ENCODE results near the gene USP2. TPM values are rescaled to one million over a fixed set of nuclear protein-coding genes. Genes with fewer than 3 reads are reported as not detected.

The USP2 gene
- total RNA-seq, 1 experiment from 2014 or later: 5.7 TPM

GRCh38 chr11:119316729-119317591 lies 64.5 kb downstream of the USP2 start, which contains the start of gene MCAM:
Gene MCAM, minus strand, starts transcription at chr11:119317130. Its CDS starts 29 bp downstream, at chr11:119317101.
- no peak within 1 kb of the TSS for H3K4ac ChIP-seq (ENCODE audit: low read depth, low read length)
- WGBS (ENCODE audit: extremely low coverage, insufficient read length, low lambda C conversion rate): no CpG with 5 or more reads among the region's 74 CpGs
- peak within 1 kb of the TSS; percentile 75 for H3K14ac ChIP-seq (ENCODE audit: insufficient read depth, low read length)
- peaks cover 42 to 49% of the 10 kb centered on the region in 2 experiments for H3K4me1 Mint-ChIP-seq
- DNase-seq: peak; percentile 69
- H4K5ac ChIP-seq (ENCODE audit: insufficient read length, low read depth, low read length): no peak within 1 kb of the TSS
- peaks cover 38% of the 10 kb centered on the region for H3K27me3 Mint-ChIP-seq (ENCODE audit: low read depth)
- H3K4me1 ChIP-seq (ENCODE audit: insufficient read depth, low read length): peaks cover 15% of the 10 kb centered on the region; the same call in 1 of the 2 replicates
- no peak within 1 kb of the TSS for H4K91ac ChIP-seq (ENCODE audit: insufficient read length, low read depth, low read length)
- H3K9ac ChIP-seq (ENCODE audit: extremely low read depth, insufficient read length, low read length): peak within 1 kb of the TSS; percentile 25
- no peak within 1 kb of the TSS for H3K56ac ChIP-seq (ENCODE audit: insufficient read length, low read depth, low read length)
- H3K23ac ChIP-seq (ENCODE audit: insufficient read length, low read depth, low read length): no peak within 1 kb of the TSS
- H2BK20ac ChIP-seq (ENCODE audit: low read depth, low read length, poor library complexity, severe bottlenecking): no peak within 1 kb of the TSS
- H2BK5ac ChIP-seq (ENCODE audit: insufficient read length, low read length): no peak within 1 kb of the TSS
- no peak within 1 kb of the TSS for H3K27ac ChIP-seq (ENCODE audit: insufficient read length, low read depth, low read length)
- H3K27ac Mint-ChIP-seq: no peak within 1 kb of the TSS
- no peak within 1 kb of the TSS for H2AFZ ChIP-seq (ENCODE audit: low read length)
- no peaks in the 10 kb centered on the region for H3K9me3 ChIP-seq (ENCODE audit: control insufficient read depth, low read depth, low read length)
- H3T11ph ChIP-seq (ENCODE audit: low read length): no peak within 1 kb of the TSS
- no peak within 1 kb of the TSS for H2BK12ac ChIP-seq (ENCODE audit: insufficient read length, low read depth, low read length)
- no peaks in the 10 kb centered on the region for H3K9me3 Mint-ChIP-seq
- peak within 1 kb of the TSS; percentile 66 to 77 for H3K4me3 Mint-ChIP-seq
- no peaks in the 10 kb centered on the region for H3K79me1 ChIP-seq (ENCODE audit: insufficient read depth, low read depth, low read length, poor library complexity, severe bottlenecking)
- no peak within 1 kb of the TSS for H4K8ac ChIP-seq (replicated peaks; ENCODE audit: insufficient read length, low read depth, low read length)
- H3K79me2 ChIP-seq (ENCODE audit: insufficient read depth, low read length): no peaks in the 10 kb centered on the region
- no peak for TF ChIP-seq CTCF (conservative IDR thresholded peaks at IDR 0.05)
- H3K36me3 Mint-ChIP-seq (ENCODE audit: insufficient read depth in 1 of 3, low read depth in 3 of 3): peaks cover 0 to 15% (median 5%) of the 10 kb centered on the region in 3 experiments; a peak in 3 of 7 replicates
- no peak within 1 kb of the TSS for H2AK5ac ChIP-seq (ENCODE audit: insufficient read length, low read length)
- no peak within 1 kb of the TSS for H3K18ac ChIP-seq (ENCODE audit: insufficient read length, low read depth, low read length)
- H2BK120ac ChIP-seq (ENCODE audit: low read depth, low read length, poor library complexity, severe bottlenecking): no peak within 1 kb of the TSS
- H3K27me3 ChIP-seq (ENCODE audit: insufficient read depth, low read length): peaks cover 9% of the 10 kb centered on the region; the same call in 1 of the 2 replicates
- no peaks in the 10 kb centered on the region for H4K20me1 ChIP-seq (ENCODE audit: control insufficient read depth, insufficient read depth, insufficient read length)
- no peak within 1 kb of the TSS for H2BK15ac ChIP-seq (ENCODE audit: low read depth, low read length)
- H3K4me2 ChIP-seq (ENCODE audit: insufficient read depth, insufficient read length, low read length): peak within 1 kb of the TSS; percentile 77
- H3K23me2 ChIP-seq (ENCODE audit: insufficient read length, low read depth, low read length, poor library complexity, severe bottlenecking): peaks cover 34% of the 10 kb centered on the region
